Mesothelial cell of epicardium (in vitro differentiated cells): ENCODE data around the gene CLDN18. TPM values are rescaled to one million over a fixed set of nuclear protein-coding genes. Genes with fewer than 3 reads are reported as not detected.

Source experiments
- DNase-seq, 2 experiments: peaks; one replicate each; pipeline ENCODE4 v3.0.0; 2021; ENCODE audit warnings: low spot score in 2 of 2; ENCODE audit not compliant: unreplicated experiment in 2 of 2
- H3K27ac Mint-ChIP-seq: 2 replicates; pipeline ENCODE4 v1.8.0; 2021; ENCODE audit warnings: mixed read lengths
- H3K27me3 Mint-ChIP-seq: 2 replicates; pipeline ENCODE4 v1.8.0; 2021; ENCODE audit warnings: low read depth, mixed read lengths
- H3K36me3 Mint-ChIP-seq: 2 replicates; pipeline ENCODE4 v1.8.0; 2021; ENCODE audit warnings: mixed read lengths
- H3K4me1 Mint-ChIP-seq: 2 replicates; pipeline ENCODE4 v1.8.0; 2021; ENCODE audit warnings: mixed read lengths
- H3K4me3 Mint-ChIP-seq: 2 replicates; pipeline ENCODE4 v1.8.0; 2021; ENCODE audit warnings: mild to moderate bottlenecking, moderate library complexity, mixed read lengths
- H3K9me3 Mint-ChIP-seq: 2 replicates; pipeline ENCODE4 v1.8.0; 2021; ENCODE audit warnings: mixed read lengths
- total RNA-seq: library from RNA; stranded (reverse); gene quantifications from 3 replicates; pipeline ENCODE4 v1.2.1, GENCODE V29; 2021
- TF ChIP-seq, protein P1 (sequence below): fragments of 200-600 bp; sonication (generic); IDR thresholded peaks from one replicate; pipeline ENCODE4 v1.5.0; 2021; ENCODE audit warnings: antibody characterized with exemption; ENCODE audit not compliant: unreplicated experiment

CLDN18 gene
- total RNA-seq, 1 donor from 2014 or later: not detected

DNA sequence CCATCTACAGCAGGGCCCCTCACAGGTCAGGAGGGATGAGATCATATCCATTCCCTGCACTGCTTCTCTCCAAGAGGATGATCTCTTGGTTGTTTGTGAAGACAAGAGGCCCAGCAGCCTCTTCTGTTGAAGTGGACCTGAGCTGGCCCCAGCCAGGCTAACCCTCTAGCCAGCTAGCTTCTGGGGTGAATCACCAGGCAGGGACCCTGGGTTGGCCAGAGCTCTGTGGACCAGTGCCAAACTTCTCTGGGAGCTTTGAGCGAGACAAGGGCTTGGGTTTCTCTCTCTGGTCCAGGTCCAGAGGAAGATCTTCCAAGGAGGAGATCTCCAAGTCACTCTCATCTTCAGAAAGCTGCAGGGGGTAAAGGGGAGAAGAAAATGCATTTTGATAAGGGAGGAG lies 52.7 kb downstream of the CLDN18 start:
- no peak overlapping the region for H3K27ac Mint-ChIP-seq
- no peak overlapping the region for H3K4me3 Mint-ChIP-seq
- H3K4me1 Mint-ChIP-seq: no peaks in the 10 kb centered on the region
- TF ChIP-seq, protein P1, sequence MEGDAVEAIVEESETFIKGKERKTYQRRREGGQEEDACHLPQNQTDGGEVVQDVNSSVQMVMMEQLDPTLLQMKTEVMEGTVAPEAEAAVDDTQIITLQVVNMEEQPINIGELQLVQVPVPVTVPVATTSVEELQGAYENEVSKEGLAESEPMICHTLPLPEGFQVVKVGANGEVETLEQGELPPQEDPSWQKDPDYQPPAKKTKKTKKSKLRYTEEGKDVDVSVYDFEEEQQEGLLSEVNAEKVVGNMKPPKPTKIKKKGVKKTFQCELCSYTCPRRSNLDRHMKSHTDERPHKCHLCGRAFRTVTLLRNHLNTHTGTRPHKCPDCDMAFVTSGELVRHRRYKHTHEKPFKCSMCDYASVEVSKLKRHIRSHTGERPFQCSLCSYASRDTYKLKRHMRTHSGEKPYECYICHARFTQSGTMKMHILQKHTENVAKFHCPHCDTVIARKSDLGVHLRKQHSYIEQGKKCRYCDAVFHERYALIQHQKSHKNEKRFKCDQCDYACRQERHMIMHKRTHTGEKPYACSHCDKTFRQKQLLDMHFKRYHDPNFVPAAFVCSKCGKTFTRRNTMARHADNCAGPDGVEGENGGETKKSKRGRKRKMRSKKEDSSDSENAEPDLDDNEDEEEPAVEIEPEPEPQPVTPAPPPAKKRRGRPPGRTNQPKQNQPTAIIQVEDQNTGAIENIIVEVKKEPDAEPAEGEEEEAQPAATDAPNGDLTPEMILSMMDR: no peak
- no peak for DNase-seq
- no peaks in the 10 kb centered on the region for H3K9me3 Mint-ChIP-seq
- peaks cover 12% of the 10 kb centered on the region for H3K36me3 Mint-ChIP-seq
- no peaks in the 10 kb centered on the region for H3K27me3 Mint-ChIP-seq

DNA sequence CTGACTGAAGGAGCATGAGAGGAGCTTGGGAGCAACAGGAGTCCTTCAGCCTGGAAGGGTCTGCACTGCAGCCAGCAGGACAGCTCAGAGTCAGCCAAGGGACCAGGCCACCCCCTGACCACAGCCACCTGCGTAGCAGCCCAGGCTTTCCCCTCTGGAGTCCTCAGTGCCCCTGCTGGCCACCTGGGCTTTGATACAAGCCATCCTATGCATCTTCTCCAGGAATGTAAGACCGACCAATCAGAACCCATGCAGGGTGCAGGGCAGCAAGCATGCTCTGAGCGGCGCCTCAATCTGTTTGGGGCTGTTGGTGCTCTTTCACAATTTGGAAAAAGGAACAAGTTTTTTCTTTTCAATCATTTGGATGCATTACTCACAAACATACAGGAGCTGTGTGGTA lies 53.5 kb downstream of the CLDN18 start:
- Mint-ChIP-seq H3K9me3 (no peaks in the 10 kb centered on the region), H3K36me3 (peaks cover 12% of the 10 kb centered on the region), H3K27me3 (no peaks in the 10 kb centered on the region), H3K27ac (no peak overlapping the region), H3K4me1 (no peaks in the 10 kb centered on the region), H3K4me3 (no peak overlapping the region)
- no peak for DNase-seq
- TF ChIP-seq, protein P1: no peak

GRCh38 chr3:138065949-138066348 lies 56.0 kb downstream of the CLDN18 start:
- Mint-ChIP-seq H3K9me3 (no peaks in the 10 kb centered on the region), H3K4me1 (no peaks in the 10 kb centered on the region), H3K27me3 (no peaks in the 10 kb centered on the region), H3K36me3 (peaks cover 12% of the 10 kb centered on the region), H3K27ac (no peak overlapping the region), H3K4me3 (no peak overlapping the region)
- TF ChIP-seq, protein P1: no peak
- no peak for DNase-seq

GRCh38 chr3:138066383-138066782 lies 56.4 kb downstream of the CLDN18 start:
- no peak overlapping the region for H3K4me3 Mint-ChIP-seq

GRCh38 chr3:138066972-138067371 lies 57.0 kb downstream of the CLDN18 start:
- peaks cover 7% of the 10 kb centered on the region for H3K36me3 Mint-ChIP-seq
- no peak overlapping the region for H3K4me3 Mint-ChIP-seq
- no peak overlapping the region for H3K27ac Mint-ChIP-seq

More at GRCh38 chr3:138066383-138066782, 56.4 kb downstream of the CLDN18 start:
- TF ChIP-seq, protein P1: no peak
- Mint-ChIP-seq H3K27ac (no peak overlapping the region), H3K9me3 (no peaks in the 10 kb centered on the region), H3K36me3 (peaks cover 10% of the 10 kb centered on the region), H3K27me3 (no peaks in the 10 kb centered on the region), H3K4me1 (no peaks in the 10 kb centered on the region)
- DNase-seq: no peak

More at GRCh38 chr3:138066972-138067371, 57.0 kb downstream of the CLDN18 start:
- H3K9me3 Mint-ChIP-seq: no peaks in the 10 kb centered on the region
- TF ChIP-seq, protein P1: no peak
- DNase-seq: no peak
- no peaks in the 10 kb centered on the region for H3K4me1 Mint-ChIP-seq
- no peaks in the 10 kb centered on the region for H3K27me3 Mint-ChIP-seq
